A549 (cell line): ENCODE results near the gene GHRHR. TPM values are rescaled to one million over a fixed set of nuclear protein-coding genes. Genes with fewer than 3 reads are reported as not detected.

Experiments used
- ATAC-seq, 2 experiments: fragments of 200-7000 bp in 1 of 2; fragments of >200 bp in 1 of 2; cut with Nextera tagmentation in 1 of 2; cut with Tn5 transposase in 1 of 2; 3 replicates each; pipeline versions ENCODE4 v1.8.0 to v1.9.1; 2018 to 2020; ENCODE audit warnings: mild to moderate bottlenecking in 1 of 2, moderate library complexity in 1 of 2
- CTCF ChIA-PET: fragments of 300-600 bp; sonication (Branson Sonifier 250); formaldehyde crosslinking; extraction: SDS; loops from one replicate; lab custom pipeline; 2021; ENCODE audit warnings: antibody characterized with exemption, inconsistent platforms; lab: Yijun Ruan, JAX
- POLR2A ChIA-PET: fragments of 350-600 bp; formaldehyde crosslinking; extraction: SDS; loops from one replicate; lab custom pipeline; 2021; ENCODE audit warnings: antibody characterized with exemption, inconsistent platforms; lab: Yijun Ruan, JAX
- DNase-seq, 2 experiments: peaks; one replicate each; pipeline versions ENCODE4 v3.0.0 to v3.0.0-alpha.2; 2011 to 2016; ENCODE audit warnings: low read depth in 1 of 2, low spot score in 1 of 2
- FAIRE-seq: peaks from 2 replicates; lab custom pipeline; 2011; peaks lifted over from hg19 to GRCh38; lab: Jason Lieb, UNC
- H3K27ac ChIP-seq, 2 experiments: fragments of >200 bp; sonication (Bioruptor Twin); formaldehyde crosslinking; 3 replicates each; pipeline ENCODE4 v1.5.1; 2016 to 2017
- H3K4me1 ChIP-seq: fragments of >200 bp; sonication (Bioruptor Twin); formaldehyde crosslinking; 3 replicates; pipeline ENCODE4 v1.6.1; 2016
- H3K4me2 ChIP-seq: fragments of >200 bp; sonication (Bioruptor Twin); formaldehyde crosslinking; 3 replicates; pipeline ENCODE4 v1.6.1; 2016
- H3K4me3 ChIP-seq: fragments of >200 bp; sonication (Bioruptor Twin); formaldehyde crosslinking; 3 replicates; pipeline ENCODE4 v1.5.1; 2016
- H3K9me3 ChIP-seq: fragments of >200 bp; sonication (Bioruptor Twin); formaldehyde crosslinking; 3 replicates; pipeline ENCODE4 v1.6.1; 2016
- CBX2 ChIP-seq: fragments of 200-600 bp; sonication (generic); IDR thresholded peaks from 2 replicates; pipeline ENCODE4 v1.6.1; 2016; ENCODE audit warnings: low read depth, mild to moderate bottlenecking, borderline replicate concordance
- CEBPB ChIP-seq, 2 experiments: fragments of >200 bp in 1 of 2; sonication (Bioruptor Twin) in 1 of 2; formaldehyde crosslinking in 1 of 2; IDR thresholded peaks; 2 replicates each; pipeline ENCODE4 v1.6.1; 2012 to 2016
- CHD2 ChIP-seq: fragments of 150-350 bp; IDR thresholded peaks from 2 replicates; pipeline ENCODE4 v1.6.1; 2014; ENCODE audit warnings: low read length; ENCODE audit not compliant: partially characterized antibody
- EP300 ChIP-seq, 2 experiments: fragments of >200 bp; sonication (Bioruptor Twin); formaldehyde crosslinking; IDR thresholded peaks; 2 replicates in 1 of 2; 3 replicates in 1 of 2; pipeline ENCODE4 v1.6.1; 2016 to 2017
- FOSB ChIP-seq: fragments of 250-450 bp; sonication (Bioruptor Pico); IDR thresholded peaks from 2 replicates; pipeline ENCODE4 v1.5.0; 2020; ENCODE audit warnings: mild to moderate bottlenecking, moderate library complexity
- FOXS1 ChIP-seq: fragments of 250-450 bp; sonication (Bioruptor Pico); IDR thresholded peaks from 2 replicates; pipeline ENCODE4 v1.5.0; 2020; ENCODE audit warnings: mild to moderate bottlenecking, moderate library complexity
- HDAC2 ChIP-seq: fragments of 200-600 bp; sonication (generic); IDR thresholded peaks from 2 replicates; pipeline ENCODE4 v1.6.1; 2016
- HEYL ChIP-seq: fragments of 250-450 bp; sonication (Bioruptor Pico); IDR thresholded peaks from 2 replicates; pipeline ENCODE4 v1.8.0; 2021; ENCODE audit warnings: mild to moderate bottlenecking, moderate library complexity
- HOXA7 ChIP-seq: fragments of 250-450 bp; sonication (Bioruptor Pico); IDR thresholded peaks from 2 replicates; pipeline ENCODE4 v1.5.0; 2020; ENCODE audit warnings: mild to moderate bottlenecking, moderate library complexity
- HOXB13 ChIP-seq: fragments of 250-450 bp; sonication (Bioruptor Pico); IDR thresholded peaks from 2 replicates; pipeline ENCODE4 v1.5.0; 2020; ENCODE audit warnings: low read depth, mild to moderate bottlenecking, moderate library complexity
- HOXB5 ChIP-seq: fragments of 250-450 bp; sonication (Bioruptor Pico); IDR thresholded peaks from 2 replicates; pipeline ENCODE4 v1.5.0; 2020; ENCODE audit warnings: mild to moderate bottlenecking, moderate library complexity
- JUN ChIP-seq, 2 experiments: fragments of >200 bp; sonication (Bioruptor Twin); formaldehyde crosslinking; IDR thresholded peaks; 2 replicates in 1 of 2; 3 replicates in 1 of 2; pipeline ENCODE4 v1.6.1; 2016 to 2017
- JUNB ChIP-seq: fragments of >200 bp; sonication (Bioruptor Twin); formaldehyde crosslinking; IDR thresholded peaks from 2 replicates; pipeline ENCODE4 v1.6.1; 2016
- KDM5A ChIP-seq: fragments of 200-600 bp; sonication (generic); IDR thresholded peaks from 2 replicates; pipeline ENCODE4 v1.6.1; 2016; ENCODE audit warnings: antibody characterized with exemption, mild to moderate bottlenecking
- MAZ ChIP-seq: fragments of 150-350 bp; IDR thresholded peaks from 2 replicates; pipeline ENCODE4 v1.6.1; 2014; ENCODE audit warnings: antibody characterized with exemption, low read depth, low read length, borderline replicate concordance
- NPAS2 ChIP-seq: fragments of 250-450 bp; sonication (Bioruptor Pico); IDR thresholded peaks from 2 replicates; pipeline ENCODE4 v1.8.0; 2022; ENCODE audit warnings: mild to moderate bottlenecking, moderate library complexity, borderline replicate concordance
- PHF8 ChIP-seq: fragments of 200-600 bp; sonication (generic); IDR thresholded peaks from 2 replicates; pipeline ENCODE4 v1.6.1; 2016; ENCODE audit warnings: low read depth, mild to moderate bottlenecking, antibody characterized with exemption, moderate library complexity, borderline replicate concordance
- RAD21 ChIP-seq, 2 experiments: fragments of >200 bp in 1 of 2; sonication (Bioruptor Twin) in 1 of 2; formaldehyde crosslinking in 1 of 2; IDR thresholded peaks in 1 of 2; conservative IDR thresholded peaks in 1 of 2; 2 replicates in 1 of 2; 3 replicates in 1 of 2; pipeline ENCODE4 v1.6.1; 2012 to 2018; ENCODE audit warnings: inconsistent platforms in 1 of 2
- RNF2 ChIP-seq: fragments of 200-600 bp; sonication (generic); IDR thresholded peaks from 2 replicates; pipeline ENCODE4 v1.6.1; 2016; ENCODE audit warnings: low read depth, mild to moderate bottlenecking, antibody characterized with exemption, moderate library complexity, borderline replicate concordance
- SMC3 ChIP-seq: fragments of >200 bp; sonication (Bioruptor Twin); formaldehyde crosslinking; IDR thresholded peaks from 3 replicates; pipeline ENCODE4 v1.6.1; 2018; ENCODE audit warnings: inconsistent platforms
- TP53 ChIP-seq: fragments of 250-450 bp; sonication (Bioruptor Pico); IDR thresholded peaks from 2 replicates; pipeline ENCODE4 v1.5.0; 2021; ENCODE audit warnings: mild to moderate bottlenecking, moderate library complexity
- ZC3H11A ChIP-seq: fragments of 450-650 bp; IDR thresholded peaks from 2 replicates; pipeline ENCODE4 v1.6.1; 2014; ENCODE audit warnings: antibody characterized with exemption, mild to moderate bottlenecking
- ZNF302 ChIP-seq: fragments of 250-450 bp; sonication (Bioruptor Pico); IDR thresholded peaks from 2 replicates; pipeline ENCODE4 v1.9.0; 2021; ENCODE audit warnings: inconsistent platforms, mild to moderate bottlenecking, moderate library complexity
- WGBS: methylation state at CpG from one replicate; pipeline ENCODE4 v1.1.6; 2017; ENCODE audit errors: missing lambda C conversion rate; 5-methylcytosine and 5-hydroxymethylcytosine counted together
- polyA plus RNA-seq, 4 experiments: library from polyadenylated mRNA; depleted of rRNA in 3 of 4; stranded (reverse); fragments of >200 nt; fragmentation: RNase III in 1 of 4; extraction: RNeasy Plus Mini Kit Qiagen cat#74134 plus additional on column Dnase treatment in 1 of 4; gene quantifications; 2 replicates in 3 of 4; 3 replicates in 1 of 4; pipeline ENCODE4 v1.2.3, GENCODE V29; 2011 to 2017
- TF ChIP-seq, protein P1 (sequence below): fragments of >200 bp; sonication (Bioruptor Twin); formaldehyde crosslinking; IDR thresholded peaks from 3 replicates; pipeline ENCODE4 v1.6.1; 2016
- TF ChIP-seq, protein P2 (sequence below): fragments of 250-450 bp; sonication (Bioruptor Pico); IDR thresholded peaks from 2 replicates; pipeline ENCODE4 v1.5.0; 2020; ENCODE audit warnings: low read depth, mild to moderate bottlenecking, moderate library complexity
- TF ChIP-seq, protein P3 (sequence below): IDR thresholded peaks from 2 replicates; pipeline ENCODE4 v1.6.1; 2012
- TF ChIP-seq, protein P4 (sequence below): fragments of >200 bp; sonication (Bioruptor Twin); formaldehyde crosslinking; IDR thresholded peaks from 2 replicates; pipeline ENCODE4 v1.6.1; 2016

GHRHR gene
- polyA plus RNA-seq, 2 of the 4 experiments (the other 2 are of a cell fraction): not detected

DNA sequence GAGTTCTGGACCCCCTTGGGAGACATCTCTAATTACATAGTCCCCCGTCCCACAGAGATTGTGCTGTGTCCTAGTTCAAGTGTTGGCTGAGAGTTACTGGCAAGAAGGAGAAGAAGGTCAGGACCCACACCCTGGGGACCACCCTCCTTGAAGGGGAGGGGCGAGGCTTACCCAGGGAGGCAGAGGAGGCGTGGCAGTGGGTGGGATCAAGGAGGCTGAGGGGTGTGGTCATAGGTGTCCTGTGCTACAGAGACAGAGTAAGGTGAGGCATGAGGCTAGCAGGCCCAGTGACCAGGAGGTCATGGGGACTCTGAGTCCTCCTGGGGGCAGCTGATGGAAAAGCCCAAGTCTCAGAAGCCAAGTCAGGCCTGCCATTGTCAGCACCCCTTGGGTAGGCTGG, 59.0 kb downstream of the GHRHR start:
- Histone ChIP-seq H3K27ac (no peak overlapping the region), H3K9me3 (no peaks in the 10 kb centered on the region)
- POLR2A ChIA-PET: no interaction called here
- no peak for TF ChIP-seq HOXB13 (CRISPR knock-in tag)
- TF ChIP-seq FOSB (CRISPR knock-in tag): no peak
- TF ChIP-seq KDM5A: no peak
- TF ChIP-seq, protein P1, sequence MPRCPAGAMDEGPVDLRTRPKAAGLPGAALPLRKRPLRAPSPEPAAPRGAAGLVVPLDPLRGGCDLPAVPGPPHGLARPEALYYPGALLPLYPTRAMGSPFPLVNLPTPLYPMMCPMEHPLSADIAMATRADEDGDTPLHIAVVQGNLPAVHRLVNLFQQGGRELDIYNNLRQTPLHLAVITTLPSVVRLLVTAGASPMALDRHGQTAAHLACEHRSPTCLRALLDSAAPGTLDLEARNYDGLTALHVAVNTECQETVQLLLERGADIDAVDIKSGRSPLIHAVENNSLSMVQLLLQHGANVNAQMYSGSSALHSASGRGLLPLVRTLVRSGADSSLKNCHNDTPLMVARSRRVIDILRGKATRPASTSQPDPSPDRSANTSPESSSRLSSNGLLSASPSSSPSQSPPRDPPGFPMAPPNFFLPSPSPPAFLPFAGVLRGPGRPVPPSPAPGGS: no peak
- no peak for TF ChIP-seq CEBPB (IDR thresholded peaks at IDR 0.05)
- TF ChIP-seq, protein P2, sequence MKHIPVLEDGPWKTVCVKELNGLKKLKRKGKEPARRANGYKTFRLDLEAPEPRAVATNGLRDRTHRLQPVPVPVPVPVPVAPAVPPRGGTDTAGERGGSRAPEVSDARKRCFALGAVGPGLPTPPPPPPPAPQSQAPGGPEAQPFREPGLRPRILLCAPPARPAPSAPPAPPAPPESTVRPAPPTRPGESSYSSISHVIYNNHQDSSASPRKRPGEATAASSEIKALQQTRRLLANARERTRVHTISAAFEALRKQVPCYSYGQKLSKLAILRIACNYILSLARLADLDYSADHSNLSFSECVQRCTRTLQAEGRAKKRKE (CRISPR knock-in tag): no peak
- no peak for TF ChIP-seq CBX2
- no peak for TF ChIP-seq RNF2
- no peak for TF ChIP-seq ZC3H11A
- TF ChIP-seq RAD21 (conservative IDR thresholded peaks at IDR 0.05 in 1 of 2, IDR thresholded peaks at IDR 0.05 in 1 of 2): no peak
- no peak for TF ChIP-seq TP53 (CRISPR knock-in tag)
- TF ChIP-seq JUN (IDR thresholded peaks at IDR 0.05): no peak
- TF ChIP-seq FOXS1 (CRISPR knock-in tag): no peak
- no peak for TF ChIP-seq MAZ
- no peak for TF ChIP-seq HOXA7 (CRISPR knock-in tag)
- no peak for TF ChIP-seq EP300 (IDR thresholded peaks at IDR 0.05)
- no peak for TF ChIP-seq SMC3
- no peak for TF ChIP-seq ZNF302
- no peak for TF ChIP-seq PHF8
- TF ChIP-seq, all 56 proteins: peak for 0
- ATAC-seq (no peak), DNase-seq (no peak), FAIRE-seq (no peak)
- H3K4me3 ChIP-seq: no peak overlapping the region
- no peaks in the 10 kb centered on the region for H3K4me1 ChIP-seq
- CTCF ChIA-PET: interaction anchor here (0.9 to 1.6 kb wide), 4 partner anchors 17 to 100 kb away, joined by 3 to 6 read pairs (median 3); no protein-coding TSS in a partner anchor
- no peak overlapping the region for H3K4me2 ChIP-seq
- WGBS: 0% methylated on average over 2 of the region's 3 CpGs

DNA sequence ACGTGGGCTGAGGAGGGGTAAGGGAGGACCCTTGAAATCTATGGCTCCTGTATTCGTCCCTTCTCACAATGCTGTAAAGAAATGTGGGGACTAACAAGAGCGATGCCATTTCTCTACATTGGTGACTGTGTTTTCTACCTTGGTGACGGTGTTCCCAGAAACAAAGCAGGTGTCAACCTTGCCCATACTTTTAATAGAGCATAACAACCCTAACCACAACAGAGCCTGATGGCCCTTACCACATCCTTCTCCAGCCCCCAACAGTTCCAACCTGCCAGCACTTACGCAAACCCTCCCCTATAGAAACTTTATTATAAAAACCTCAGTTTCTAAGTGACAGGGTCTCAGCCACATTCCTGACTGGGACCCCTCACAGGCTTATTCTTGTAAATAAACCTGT, 60.1 kb downstream of the GHRHR start:
- ChIA-PET POLR2A (no interaction called here), CTCF (interaction anchor here (1.2 to 1.7 kb wide), 3 partner anchors 40 to 98 kb away, joined by 3 to 6 read pairs (median 5); no protein-coding TSS in a partner anchor)
- TF ChIP-seq HOXB5: no peak
- TF ChIP-seq NPAS2 (CRISPR knock-in tag): no peak
- TF ChIP-seq ZNF302: no peak
- TF ChIP-seq, protein P3, sequence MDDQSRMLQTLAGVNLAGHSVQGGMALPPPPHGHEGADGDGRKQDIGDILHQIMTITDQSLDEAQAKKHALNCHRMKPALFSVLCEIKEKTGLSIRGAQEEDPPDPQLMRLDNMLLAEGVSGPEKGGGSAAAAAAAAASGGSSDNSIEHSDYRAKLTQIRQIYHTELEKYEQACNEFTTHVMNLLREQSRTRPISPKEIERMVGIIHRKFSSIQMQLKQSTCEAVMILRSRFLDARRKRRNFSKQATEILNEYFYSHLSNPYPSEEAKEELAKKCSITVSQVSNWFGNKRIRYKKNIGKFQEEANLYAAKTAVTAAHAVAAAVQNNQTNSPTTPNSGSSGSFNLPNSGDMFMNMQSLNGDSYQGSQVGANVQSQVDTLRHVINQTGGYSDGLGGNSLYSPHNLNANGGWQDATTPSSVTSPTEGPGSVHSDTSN: no peak
- TF ChIP-seq HDAC2: no peak
- no peak for TF ChIP-seq RNF2
- no peak for TF ChIP-seq JUNB
- no peak for TF ChIP-seq PHF8
- no peak for TF ChIP-seq HEYL
- TF ChIP-seq CHD2: no peak
- no peak for TF ChIP-seq JUN (IDR thresholded peaks at IDR 0.05)
- TF ChIP-seq, protein P4, sequence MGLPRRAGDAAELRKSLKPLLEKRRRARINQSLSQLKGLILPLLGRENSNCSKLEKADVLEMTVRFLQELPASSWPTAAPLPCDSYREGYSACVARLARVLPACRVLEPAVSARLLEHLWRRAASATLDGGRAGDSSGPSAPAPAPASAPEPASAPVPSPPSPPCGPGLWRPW: no peak
- Histone ChIP-seq H3K4me1 (no peaks in the 10 kb centered on the region), H3K9me3 (no peaks in the 10 kb centered on the region), H3K4me2 (no peak overlapping the region), H3K4me3 (no peak overlapping the region), H3K27ac (no peak overlapping the region)
- FAIRE-seq (no peak), ATAC-seq (no peak), DNase-seq (no peak)
- 53% methylated on average over 5 of the region's 5 CpGs for WGBS
